Activated CD8-positive, alpha-beta memory T cell treated with anti-CD3 and anti-CD28 coated beads, Interleukin-2, amount 50 U/mL, for 1 hour (primary cell): Measurements from ENCODE around the gene FCER1G.
"Not testable (repeated sequence)": the region's sequence is repeated elsewhere in the genome, so short reads cannot be mapped to it uniquely, and the experiment has no call there.

ENCODE experiments used
- DNase-seq: peaks from one replicate; pipeline ENCODE4 v3.0.0-alpha.2; 2020; ENCODE audit errors: extremely low read depth

Gene FCER1G

GRCh38 chr1:161206411-161207140 lies 8.5 kb upstream of the FCER1G start:
- no peak for DNase-seq

- DNase-seq: no peak
Measured at GRCh38 chr1:161207173-161207572, 7.9 kb upstream of the FCER1G start.

GRCh38 chr1:161209790-161210409 lies 5.2 kb upstream of the FCER1G start:
- peak; percentile 48 for DNase-seq

- no peak for DNase-seq
Measured at GRCh38 chr1:161214369-161214768, 726 bp upstream of the FCER1G start.

- no peak for DNase-seq
Measured at GRCh38 chr1:161216945-161217712, 2.0 kb downstream of the FCER1G start.

- no peak for DNase-seq
Measured at GRCh38 chr1:161217831-161218230, 2.7 kb downstream of the FCER1G start.

- DNase-seq: no peak
Measured at GRCh38 chr1:161218301-161219077, 3.4 kb downstream of the FCER1G start.

GRCh38 chr1:161219078-161219892 lies 4.2 kb downstream of the FCER1G start:
- DNase-seq: no peak

- DNase-seq: no peak
Measured at GRCh38 chr1:161220002-161220401, 4.9 kb downstream of the FCER1G start.

- DNase-seq: no peak
Measured at GRCh38 chr1:161222175-161223019, 7.3 kb downstream of the FCER1G start.

- no peak for DNase-seq
Measured at GRCh38 chr1:161223805-161224694, 9.0 kb downstream of the FCER1G start.

- not testable (repeated sequence) for DNase-seq
Measured at GRCh38 chr1:161224695-161225087, 9.6 kb downstream of the FCER1G start.

GRCh38 chr1:161225178-161225533 lies 10.1 kb downstream of the FCER1G start:
- DNase-seq: no peak

GRCh38 chr1:161225534-161226319 lies 10.6 kb downstream of the FCER1G start, which contains the start of gene TOMM40L:
Gene TOMM40L, plus strand, starts transcription at chr1:161226060. Its CDS starts 430 bp downstream, at chr1:161226490.
- peak; percentile 81 for DNase-seq

GRCh38 chr1:161226320-161226711 lies 11.2 kb downstream of the FCER1G start:
- no peak for DNase-seq

GRCh38 chr1:161226759-161227158 lies 11.7 kb downstream of the FCER1G start:
- DNase-seq: no peak

GRCh38 chr1:161227196-161227871 lies 12.2 kb downstream of the FCER1G start:
- DNase-seq: peak; percentile 85

GRCh38 chr1:161228032-161228431 lies 12.9 kb downstream of the FCER1G start:
- DNase-seq: no peak
